GM18505 (cell line): ENCODE results near the gene GOSR1.
"Not testable (repeated sequence)": the region's sequence is repeated elsewhere in the genome, so short reads cannot be mapped to it uniquely, and the experiment has no call there.

ENCODE experiments used
- ATAC-seq: cut with Tn5 transposase; IDR thresholded peaks from one replicate; pipeline ENCODE4 v1.9.1; 2021; ENCODE audit not compliant: unreplicated experiment
- POLR2A ChIP-seq: IDR thresholded peaks from 4 replicates; pipeline ENCODE4 v1.6.1; 2011; ENCODE audit warnings: borderline replicate concordance; ENCODE audit not compliant: insufficient read depth, insufficient read length; ENCODE audit errors: extremely low read depth

GOSR1 gene

DNA sequence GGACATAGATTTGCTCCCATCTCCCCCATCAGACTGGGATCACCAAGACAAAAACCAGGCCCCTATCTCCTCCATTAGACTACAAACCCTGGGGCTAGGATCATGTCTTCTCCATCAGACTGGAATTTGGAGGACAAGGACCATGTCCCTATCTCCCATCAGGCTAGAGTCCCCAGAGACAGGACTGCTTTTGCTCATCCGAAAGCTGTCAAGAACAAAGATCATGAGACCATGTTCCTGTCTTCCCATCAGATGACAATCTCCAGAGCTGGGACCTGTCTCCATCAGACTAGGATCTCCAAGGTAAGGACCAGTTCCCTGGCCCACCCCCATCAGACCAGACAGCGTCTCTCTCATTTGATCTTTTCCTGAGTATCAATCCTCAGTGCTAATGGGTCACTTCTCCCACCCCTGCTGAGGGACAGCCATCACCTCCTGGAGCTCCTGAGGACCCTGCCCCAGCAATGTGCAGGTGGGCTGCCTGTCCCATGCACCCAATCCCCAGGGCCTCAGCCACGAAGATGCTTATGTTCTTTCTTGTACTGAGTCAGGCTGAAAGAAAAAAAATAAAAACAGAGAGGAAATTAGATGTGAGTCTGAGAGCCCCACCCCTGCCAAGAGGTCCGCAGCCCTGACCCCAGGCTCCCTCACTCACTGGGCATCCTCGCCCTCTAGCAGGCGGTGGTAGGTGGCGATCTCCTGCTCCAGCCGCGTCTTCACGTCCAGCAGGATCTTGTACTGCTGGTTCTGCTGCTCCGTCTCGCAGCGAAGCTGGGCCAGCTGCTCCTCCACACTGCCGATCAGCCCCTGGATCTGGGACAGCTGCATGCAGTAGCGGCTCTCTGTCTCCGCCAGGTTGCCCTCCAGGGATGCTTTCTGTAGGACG lies 90.3 kb downstream of the GOSR1 start:
- TF ChIP-seq POLR2A, result no peak

GRCh38 chr17:30568117-30568430 lies 90.9 kb downstream of the GOSR1 start:
- no peak for ATAC-seq
- TF ChIP-seq POLR2A, result no peak

More for the DNA sequence above, 90.3 kb downstream of the GOSR1 start:
- no peak for ATAC-seq

- not testable (repeated sequence) for ATAC-seq
These were observed 92.4 kb downstream of the GOSR1 start for GRCh38 chr17:30569531-30570175.

GRCh38 chr17:30570191-30570590 lies 93.0 kb downstream of the GOSR1 start:
- ATAC-seq, result no peak
- no peak for TF ChIP-seq POLR2A

- ATAC-seq, result no peak
- no peak for TF ChIP-seq POLR2A
These were observed 93.5 kb downstream of the GOSR1 start for GRCh38 chr17:30570596-30571265.

DNA sequence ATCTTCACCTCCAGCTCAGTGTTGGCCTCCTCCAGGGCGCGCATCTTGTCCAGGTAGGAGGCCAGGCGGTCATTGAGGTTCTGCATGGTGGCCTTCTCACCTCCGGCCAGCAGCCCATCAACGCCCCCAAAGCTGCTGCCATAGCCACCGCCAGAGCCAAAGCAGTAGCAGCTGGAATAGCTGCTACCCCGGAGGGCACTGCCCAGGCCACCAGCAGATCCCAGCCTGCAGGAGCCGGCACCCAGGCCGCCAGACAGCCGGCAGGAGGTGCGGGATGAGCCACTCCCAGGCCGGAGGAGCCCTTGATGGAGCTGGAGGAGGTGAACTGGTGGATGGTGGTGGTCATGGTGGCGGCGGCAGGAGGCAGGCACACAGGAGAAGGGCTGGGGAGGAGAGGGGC lies 94.2 kb downstream of the GOSR1 start:
- ATAC-seq, result not testable (repeated sequence)

DNA sequence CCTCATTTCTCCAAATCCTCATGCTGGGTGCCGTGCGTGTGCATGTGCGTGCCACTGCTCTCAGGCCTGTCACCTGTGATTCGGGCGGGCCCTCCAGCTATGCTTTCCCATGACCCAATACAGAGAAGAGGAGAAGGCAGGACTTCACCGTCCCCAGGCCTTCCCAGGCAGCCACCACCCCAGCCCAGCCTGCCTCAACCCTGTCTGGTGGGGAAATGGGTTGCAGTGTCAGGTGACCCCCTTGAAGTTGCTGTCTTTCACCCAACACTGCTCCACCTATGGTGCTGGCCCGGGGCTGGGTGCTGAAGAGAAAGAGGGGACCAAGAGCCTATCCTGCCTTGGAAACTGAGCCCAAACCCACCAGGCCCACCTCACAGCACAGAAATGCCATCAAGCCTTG lies 94.7 kb downstream of the GOSR1 start:
- TF ChIP-seq POLR2A, result no peak
- ATAC-seq, result no peak

DNA sequence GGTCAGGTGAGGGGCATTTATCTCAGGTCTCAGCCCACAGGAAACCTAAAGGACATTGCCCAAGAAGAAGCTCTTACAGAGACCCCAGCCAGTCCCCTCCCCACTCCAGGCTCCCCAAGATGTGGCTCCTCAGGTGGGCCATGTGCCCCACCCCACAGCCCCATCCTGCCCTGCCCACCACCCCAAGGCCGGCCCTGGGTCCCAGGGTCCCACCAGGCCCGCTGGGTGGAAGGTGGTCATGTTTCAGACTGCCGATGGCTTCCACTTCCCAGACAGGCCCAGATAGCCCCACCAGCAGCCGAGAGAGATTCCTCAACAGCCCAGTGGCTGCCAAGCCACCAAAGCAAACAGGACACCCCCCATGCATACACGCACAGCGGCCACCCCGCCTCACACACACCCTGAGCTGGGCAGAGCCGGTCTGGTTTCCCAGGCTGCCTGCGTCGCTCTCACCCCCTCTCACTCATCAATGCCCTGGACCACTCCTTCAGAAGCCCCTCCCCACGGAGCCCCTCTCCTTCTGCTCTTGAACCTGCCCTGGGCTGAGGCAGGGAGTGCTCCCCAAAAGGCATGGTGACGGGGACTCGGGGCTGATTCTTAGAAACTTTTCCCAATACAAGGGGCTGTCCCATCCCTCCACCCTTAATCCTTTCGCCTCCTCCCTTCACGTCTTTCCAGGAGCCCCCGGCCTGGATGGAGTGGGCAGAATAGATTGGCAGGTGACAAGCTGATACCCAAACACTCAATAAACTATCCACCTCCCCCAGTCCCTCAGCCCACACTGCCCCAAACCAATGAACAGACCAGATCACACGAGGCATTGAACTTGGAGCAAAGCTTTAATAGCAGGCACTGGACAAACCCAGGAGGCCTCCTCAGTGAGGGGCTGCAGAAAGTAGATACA lies 95.7 kb downstream of the GOSR1 start:
- ATAC-seq, result not testable (repeated sequence)

DNA sequence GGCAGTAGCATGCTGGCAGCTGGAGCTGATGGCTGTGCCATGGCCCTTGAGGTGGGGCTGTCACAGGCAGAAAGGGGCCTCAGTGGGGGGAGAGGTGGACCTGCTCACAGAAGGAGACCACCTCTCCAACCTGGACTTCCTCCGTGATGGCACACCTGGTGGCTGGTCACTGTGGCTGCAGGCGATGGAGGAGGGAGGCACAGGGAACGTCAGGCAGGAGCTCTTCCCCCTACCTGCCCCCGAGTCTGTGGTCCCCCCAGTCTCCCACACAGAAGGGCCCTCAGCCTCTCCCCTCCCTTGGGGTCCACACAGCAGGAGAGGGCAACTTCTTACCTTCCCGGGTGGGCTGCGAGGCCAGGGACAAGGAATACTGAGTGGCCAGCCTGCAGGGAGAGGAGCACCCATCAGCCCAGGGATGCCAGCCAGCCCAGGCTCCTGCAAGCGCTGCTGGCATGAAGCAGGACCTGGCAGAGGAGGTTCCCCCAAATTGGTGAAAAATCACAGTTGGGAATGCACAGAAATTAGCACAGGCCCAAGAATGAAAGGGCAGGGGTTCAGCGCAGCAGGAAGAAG lies 96.5 kb downstream of the GOSR1 start:
- no peak for TF ChIP-seq POLR2A
- ATAC-seq, result no peak

DNA sequence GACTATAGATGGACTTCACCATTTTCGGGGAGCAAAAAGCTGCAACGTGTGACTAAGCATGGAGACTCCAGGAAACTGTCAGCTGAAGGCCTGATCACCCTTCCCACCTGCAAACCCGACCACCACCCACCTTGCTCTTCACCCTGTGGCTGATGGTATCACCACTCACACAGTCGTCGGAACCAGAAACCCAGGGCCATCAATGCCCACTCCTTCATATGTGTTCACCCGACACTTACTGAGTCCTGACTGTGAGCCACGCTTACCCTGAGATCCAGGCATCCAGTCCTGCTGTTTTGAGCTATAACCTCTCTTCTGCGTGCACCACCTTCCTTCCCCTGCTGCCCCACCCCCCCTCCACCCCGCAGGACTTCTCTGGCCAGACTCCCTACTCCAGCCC lies 97.1 kb downstream of the GOSR1 start:
- not testable (repeated sequence) for ATAC-seq

GRCh38 chr17:30574806-30575205 lies 97.6 kb downstream of the GOSR1 start:
- ATAC-seq, result not testable (repeated sequence)

GRCh38 chr17:30575648-30576325 lies 98.6 kb downstream of the GOSR1 start:
- not testable (repeated sequence) for ATAC-seq

DNA sequence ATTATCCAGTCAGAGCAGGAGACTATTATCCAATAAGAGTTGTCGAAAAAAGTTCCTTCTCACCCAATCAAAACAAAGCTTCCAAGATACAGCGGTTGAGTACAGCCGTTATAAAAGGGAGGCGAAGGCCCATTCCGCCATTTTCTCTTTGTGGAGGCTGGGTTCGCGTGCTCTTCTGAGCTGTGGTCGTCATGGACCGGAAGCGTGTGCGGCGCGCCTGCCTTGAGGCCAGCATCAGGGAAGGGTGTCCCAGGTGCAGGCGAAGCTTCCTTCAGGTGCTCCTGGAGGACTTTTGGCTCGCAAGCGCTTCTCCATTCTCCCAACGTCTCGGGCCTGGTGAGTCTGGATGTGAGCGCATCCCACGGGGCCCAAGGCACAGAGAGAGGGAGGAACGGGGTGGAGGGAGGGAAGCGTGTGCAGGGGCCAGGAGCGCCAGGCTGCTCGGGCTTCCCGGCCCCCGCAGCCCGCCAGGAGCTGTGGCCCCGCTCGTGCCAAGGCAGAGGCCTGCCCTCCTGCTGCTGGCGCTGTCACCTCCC lies 99.2 kb downstream of the GOSR1 start:
- no peak for ATAC-seq
- TF ChIP-seq POLR2A, result no peak
